Fibroblast of lung (primary cell): Measurements from ENCODE around the gene RFX8.

Experiments used
- EZH2 ChIP-seq: IDR thresholded peaks from 2 replicates; pipeline ENCODE4 v1.5.1; 2012; ENCODE audit warnings: low read length, control low read depth, mild to moderate bottlenecking; ENCODE audit errors: missing control alignments
- TF ChIP-seq, protein P1 (sequence below), 2 donors: IDR thresholded peaks in 1 of 2; conservative IDR thresholded peaks in 1 of 2; 1 replicate in 1 of 2; 2 replicates in 1 of 2; pipeline ENCODE4 v1.5.1; 2011 to 2012; ENCODE audit warnings: low read length in 2 of 2, control low read depth in 1 of 2, inconsistent platforms in 1 of 2, low read depth in 1 of 2, mild to moderate bottlenecking in 1 of 2

- TF ChIP-seq, protein P1, sequence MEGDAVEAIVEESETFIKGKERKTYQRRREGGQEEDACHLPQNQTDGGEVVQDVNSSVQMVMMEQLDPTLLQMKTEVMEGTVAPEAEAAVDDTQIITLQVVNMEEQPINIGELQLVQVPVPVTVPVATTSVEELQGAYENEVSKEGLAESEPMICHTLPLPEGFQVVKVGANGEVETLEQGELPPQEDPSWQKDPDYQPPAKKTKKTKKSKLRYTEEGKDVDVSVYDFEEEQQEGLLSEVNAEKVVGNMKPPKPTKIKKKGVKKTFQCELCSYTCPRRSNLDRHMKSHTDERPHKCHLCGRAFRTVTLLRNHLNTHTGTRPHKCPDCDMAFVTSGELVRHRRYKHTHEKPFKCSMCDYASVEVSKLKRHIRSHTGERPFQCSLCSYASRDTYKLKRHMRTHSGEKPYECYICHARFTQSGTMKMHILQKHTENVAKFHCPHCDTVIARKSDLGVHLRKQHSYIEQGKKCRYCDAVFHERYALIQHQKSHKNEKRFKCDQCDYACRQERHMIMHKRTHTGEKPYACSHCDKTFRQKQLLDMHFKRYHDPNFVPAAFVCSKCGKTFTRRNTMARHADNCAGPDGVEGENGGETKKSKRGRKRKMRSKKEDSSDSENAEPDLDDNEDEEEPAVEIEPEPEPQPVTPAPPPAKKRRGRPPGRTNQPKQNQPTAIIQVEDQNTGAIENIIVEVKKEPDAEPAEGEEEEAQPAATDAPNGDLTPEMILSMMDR (conservative IDR thresholded peaks at IDR 0.05 in 1 of 2, IDR thresholded peaks at IDR 0.05 in 1 of 2; ENCODE audit: low read depth in 1 of 2, low read length in 2 of 2) = no peak
- TF ChIP-seq EZH2 = no peak
These were observed 99.9 kb downstream of the RFX8 start for GRCh38 chr2:101374821-101375561.
